ENCODE results near the gene KCNT1.
A peak's percentile ranks its signal among the peaks of the same experiment; 100 is the strongest.

KCNT1 gene

DNA sequence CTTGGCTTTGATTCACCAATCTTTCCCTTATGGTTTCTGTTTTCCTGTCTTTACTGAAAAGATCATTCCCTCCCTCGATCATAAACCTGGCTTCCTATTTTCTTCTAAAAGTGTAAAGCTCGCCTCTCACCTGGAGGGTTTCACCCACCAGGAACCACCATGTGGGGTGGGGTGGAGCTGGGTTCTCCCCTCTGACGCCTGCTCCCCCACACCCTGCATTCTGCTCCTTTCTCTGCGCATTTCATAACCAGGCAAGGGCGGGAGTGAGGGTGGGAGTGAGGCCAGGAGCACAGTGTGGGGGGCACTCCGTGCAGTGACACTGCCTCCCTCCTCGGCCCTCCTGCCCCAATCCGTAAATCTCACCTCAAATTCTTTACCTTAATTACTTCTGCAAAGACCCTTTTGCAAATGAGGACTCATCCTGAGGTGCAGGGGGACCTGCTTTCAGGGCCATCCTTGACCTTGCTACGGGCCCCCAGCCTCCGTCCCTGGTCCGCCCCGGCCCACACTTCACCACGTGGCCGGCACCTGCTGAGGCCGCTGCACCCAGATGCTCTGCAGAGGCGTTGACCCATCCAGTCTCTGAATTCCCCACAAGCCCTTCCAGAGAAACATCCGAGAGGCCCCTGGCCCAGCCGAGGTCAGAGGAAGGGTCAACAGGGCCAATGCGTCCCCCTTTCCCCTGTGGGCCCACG lies 59.3 kb downstream of the KCNT1 start:
- Histone ChIP-seq H2AFZ (ENCODE audit: low read length) (no peak overlapping the region), H3K79me1 (ENCODE audit: low read depth, low read length) (peaks cover 3% of the 10 kb centered on the region), H3K36me3 (replicated peaks in 1 of 2; ENCODE audit: control insufficient read depth in 2 of 2, insufficient read depth in 2 of 2, low read length in 2 of 2) (no peaks in the 10 kb centered on the region), H2BK120ac (ENCODE audit: low read depth, low read length) (no peak overlapping the region), H2BK12ac (ENCODE audit: low read length) (no peak overlapping the region), H3K4me1 (ENCODE audit: control insufficient read depth in 2 of 2, insufficient read depth in 1 of 2, low read depth in 1 of 2, low read length in 2 of 2) (no peaks in the 10 kb centered on the region), H3K27ac (replicated peaks; ENCODE audit: low read length) (no peak overlapping the region), H2BK15ac (ENCODE audit: low read length) (no peak overlapping the region), H3K18ac (ENCODE audit: low read length) (peak overlapping the region; percentile 48), H2AK5ac (ENCODE audit: low read depth, low read length) (no peak overlapping the region), H2BK5ac (ENCODE audit: low read length) (peak overlapping the region; percentile 24), H3K4me3 (ENCODE audit: low read length in 2 of 2) (no peak overlapping the region), H4K8ac (ENCODE audit: low read depth, low read length) (no peak overlapping the region), H3K14ac (ENCODE audit: low read length) (peak overlapping the region; percentile 21), H3K9me3 (replicated peaks in 1 of 2; ENCODE audit: control insufficient read depth in 2 of 2, insufficient read depth in 1 of 2, low read depth in 1 of 2, low read length in 2 of 2) (peaks cover 7% of the 10 kb centered on the region in 2 donors), H3K27me3 (ENCODE audit: control insufficient read depth in 3 of 3, insufficient read depth in 3 of 3, low read depth in 1 of 3, low read length in 3 of 3) (peaks cover 0 to 8% (median 0%) of the 10 kb centered on the region in 3 experiments), H4K91ac (ENCODE audit: low read depth, low read length, poor library complexity) (no peak overlapping the region), H3K4me2 (ENCODE audit: insufficient read depth, low read length, poor library complexity, severe bottlenecking) (no peak overlapping the region), H3K4ac (ENCODE audit: low read length) (no peak overlapping the region), H3K9ac (ENCODE audit: low read depth, low read length, poor library complexity) (no peak overlapping the region), H3K23ac (ENCODE audit: low read depth, low read length, poor library complexity) (no peak overlapping the region)
- DNase-seq (ENCODE audit: low spot score), result no peak
- WGBS, 2 donors (ENCODE audit: extremely low coverage in 2 of 2, insufficient read length in 2 of 2, insufficient replicate concordance in 1 of 2), result no CpG with 5 or more reads among the region's 20 CpGs

DNA sequence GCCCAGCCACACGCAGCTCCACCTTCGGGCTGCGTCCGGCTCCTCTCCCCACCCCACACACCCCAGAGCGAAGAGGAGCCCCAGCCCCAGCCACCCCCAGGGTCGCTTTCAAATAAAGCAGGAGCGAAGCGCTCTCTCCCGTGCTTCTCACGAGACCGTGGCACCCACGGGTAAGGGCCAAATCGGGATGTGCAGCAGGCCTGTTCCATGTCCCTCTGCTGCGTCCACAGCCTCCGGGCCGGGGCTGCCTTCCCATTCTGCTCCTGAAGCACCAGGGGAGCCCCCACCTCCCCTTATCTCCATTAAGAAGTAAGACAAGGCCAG lies 59.8 kb downstream of the KCNT1 start:
- Histone ChIP-seq H2AFZ (ENCODE audit: low read length) (no peak overlapping the region), H3K27ac (replicated peaks; ENCODE audit: low read length) (no peak overlapping the region), H3K36me3 (replicated peaks in 1 of 2; ENCODE audit: control insufficient read depth in 2 of 2, insufficient read depth in 2 of 2, low read length in 2 of 2) (no peaks in the 10 kb centered on the region), H3K14ac (ENCODE audit: low read length) (peak overlapping the region; percentile 21), H4K8ac (ENCODE audit: low read depth, low read length) (no peak overlapping the region), H3K4me1 (ENCODE audit: control insufficient read depth in 2 of 2, insufficient read depth in 1 of 2, low read depth in 1 of 2, low read length in 2 of 2) (no peaks in the 10 kb centered on the region), H3K4me3 (ENCODE audit: low read length in 2 of 2) (no peak overlapping the region), H3K27me3 (ENCODE audit: control insufficient read depth in 3 of 3, insufficient read depth in 3 of 3, low read depth in 1 of 3, low read length in 3 of 3) (peaks cover 0 to 8% (median 0%) of the 10 kb centered on the region in 3 experiments), H2BK12ac (ENCODE audit: low read length) (no peak overlapping the region), H4K91ac (ENCODE audit: low read depth, low read length, poor library complexity) (no peak overlapping the region), H2BK5ac (ENCODE audit: low read length) (peak overlapping the region; percentile 24), H3K23ac (ENCODE audit: low read depth, low read length, poor library complexity) (no peak overlapping the region), H3K9me3 (replicated peaks in 1 of 2; ENCODE audit: control insufficient read depth in 2 of 2, insufficient read depth in 1 of 2, low read depth in 1 of 2, low read length in 2 of 2) (peaks cover 7 to 8% of the 10 kb centered on the region in 2 donors), H2BK120ac (ENCODE audit: low read depth, low read length) (no peak overlapping the region), H3K4ac (ENCODE audit: low read length) (no peak overlapping the region), H3K18ac (ENCODE audit: low read length) (peak overlapping the region; percentile 48), H2BK15ac (ENCODE audit: low read length) (no peak overlapping the region), H3K9ac (ENCODE audit: low read depth, low read length, poor library complexity) (no peak overlapping the region), H2AK5ac (ENCODE audit: low read depth, low read length) (no peak overlapping the region), H3K4me2 (ENCODE audit: insufficient read depth, low read length, poor library complexity, severe bottlenecking) (no peak overlapping the region), H3K79me1 (ENCODE audit: low read depth, low read length) (peaks cover 3% of the 10 kb centered on the region)
- DNase-seq (ENCODE audit: low spot score), result no peak
- WGBS, 2 donors (ENCODE audit: extremely low coverage in 2 of 2, insufficient read length in 2 of 2, insufficient replicate concordance in 1 of 2), result no CpG with 5 or more reads among the region's 16 CpGs

- Histone ChIP-seq H3K23ac (ENCODE audit: low read depth, low read length, poor library complexity) (peak overlapping the region; percentile 73), H3K27me3 (ENCODE audit: control insufficient read depth in 3 of 3, insufficient read depth in 3 of 3, low read depth in 1 of 3, low read length in 3 of 3) (peaks cover 0 to 8% (median 0%) of the 10 kb centered on the region in 3 experiments), H3K27ac (replicated peaks; ENCODE audit: low read length) (no peak overlapping the region), H3K4me1 (ENCODE audit: control insufficient read depth in 2 of 2, insufficient read depth in 1 of 2, low read depth in 1 of 2, low read length in 2 of 2) (no peaks in the 10 kb centered on the region), H3K9me3 (replicated peaks in 1 of 2; ENCODE audit: control insufficient read depth in 2 of 2, insufficient read depth in 1 of 2, low read depth in 1 of 2, low read length in 2 of 2) (peaks cover 7 to 8% of the 10 kb centered on the region in 2 donors), H3K4me3 (ENCODE audit: low read length in 2 of 2) (peak overlapping the region in 1 of 2 donors; percentile 66), H3K9ac (ENCODE audit: low read depth, low read length, poor library complexity) (peak overlapping the region; percentile 70), H3K4me2 (ENCODE audit: insufficient read depth, low read length, poor library complexity, severe bottlenecking) (no peak overlapping the region), H3K14ac (ENCODE audit: low read length) (peak overlapping the region; percentile 38), H2BK12ac (ENCODE audit: low read length) (peak overlapping the region; percentile 58), H4K8ac (ENCODE audit: low read depth, low read length) (no peak overlapping the region), H2BK120ac (ENCODE audit: low read depth, low read length) (no peak overlapping the region), H4K91ac (ENCODE audit: low read depth, low read length, poor library complexity) (no peak overlapping the region), H3K79me1 (ENCODE audit: low read depth, low read length) (peaks cover 6% of the 10 kb centered on the region), H3K36me3 (replicated peaks in 1 of 2; ENCODE audit: control insufficient read depth in 2 of 2, insufficient read depth in 2 of 2, low read length in 2 of 2) (no peaks in the 10 kb centered on the region), H2BK15ac (ENCODE audit: low read length) (peak overlapping the region; percentile 49), H2AFZ (ENCODE audit: low read length) (no peak overlapping the region), H2AK5ac (ENCODE audit: low read depth, low read length) (peak overlapping the region; percentile 63), H3K4ac (ENCODE audit: low read length) (no peak overlapping the region), H2BK5ac (ENCODE audit: low read length) (no peak overlapping the region), H3K18ac (ENCODE audit: low read length) (peak overlapping the region; percentile 48)
- WGBS, 2 donors (ENCODE audit: extremely low coverage in 2 of 2, insufficient read length in 2 of 2, insufficient replicate concordance in 1 of 2), result no CpG with 5 or more reads among the region's 13 CpGs
- DNase-seq (ENCODE audit: low spot score), result no peak
Observed at GRCh38 chr9:135762921-135763320, 60.9 kb downstream of the KCNT1 start.

DNA sequence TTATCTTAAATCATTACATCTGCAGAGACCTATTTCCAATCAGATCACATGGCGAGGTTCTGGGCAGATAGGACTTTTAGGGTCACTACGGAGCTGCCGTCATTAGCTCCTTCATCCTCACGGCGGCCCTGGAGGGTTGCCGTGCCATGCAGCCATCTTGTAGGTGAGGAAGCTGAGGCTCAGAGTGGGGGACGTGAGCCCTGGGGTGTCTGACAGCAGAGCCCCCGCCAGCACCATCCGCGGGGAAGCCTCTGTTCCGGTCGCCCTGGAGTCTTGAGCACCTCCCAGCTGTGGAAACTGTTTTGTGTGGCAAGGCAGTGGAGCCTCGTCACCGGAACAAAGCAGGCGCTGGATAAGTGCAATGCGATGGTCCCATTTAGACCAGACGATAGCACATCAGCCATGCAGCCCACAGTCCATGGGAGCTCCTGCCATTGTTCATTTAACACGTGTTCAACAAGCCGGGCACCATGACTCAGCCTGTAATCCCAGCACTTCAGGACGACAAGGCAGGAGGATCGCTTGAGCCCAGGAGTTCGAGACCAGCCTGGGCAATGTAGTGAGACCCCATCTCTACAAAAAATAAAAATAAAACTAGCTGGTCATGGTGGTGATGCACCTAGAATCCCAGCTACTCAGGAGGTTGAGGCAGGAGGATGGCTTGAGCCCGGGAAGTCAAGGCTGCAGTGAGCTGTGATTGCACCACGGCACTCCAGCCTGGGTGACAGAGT lies 61.9 kb downstream of the KCNT1 start:
- no peak overlapping the region for H2BK120ac ChIP-seq (ENCODE audit: low read depth, low read length)
- no CpG with 5 or more reads among the region's 24 CpGs for WGBS, 2 donors (ENCODE audit: extremely low coverage in 2 of 2, insufficient read length in 2 of 2, insufficient replicate concordance in 1 of 2)
- peak overlapping the region; percentile 23 for H3K4ac ChIP-seq (ENCODE audit: low read length)
- no peak overlapping the region for H2BK15ac ChIP-seq (ENCODE audit: low read length)
- H2BK5ac ChIP-seq (ENCODE audit: low read length), result no peak overlapping the region
- no peak overlapping the region for H3K27ac ChIP-seq (replicated peaks; ENCODE audit: low read length)
- H3K27me3 ChIP-seq (ENCODE audit: control insufficient read depth in 3 of 3, insufficient read depth in 3 of 3, low read depth in 1 of 3, low read length in 3 of 3), result peaks cover 0 to 8% (median 0%) of the 10 kb centered on the region in 3 experiments
- H3K4me1 ChIP-seq (ENCODE audit: control insufficient read depth in 2 of 2, insufficient read depth in 1 of 2, low read depth in 1 of 2, low read length in 2 of 2), result no peaks in the 10 kb centered on the region
- no peak overlapping the region for H4K91ac ChIP-seq (ENCODE audit: low read depth, low read length, poor library complexity)
- no peaks in the 10 kb centered on the region for H3K36me3 ChIP-seq (replicated peaks in 1 of 2; ENCODE audit: control insufficient read depth in 2 of 2, insufficient read depth in 2 of 2, low read length in 2 of 2)
- H2BK12ac ChIP-seq (ENCODE audit: low read length), result no peak overlapping the region
- no peak overlapping the region for H2AFZ ChIP-seq (ENCODE audit: low read length)
- no peak for DNase-seq (ENCODE audit: low spot score)
- peaks cover 9% of the 10 kb centered on the region for H3K79me1 ChIP-seq (ENCODE audit: low read depth, low read length)
- H3K9me3 ChIP-seq (replicated peaks in 1 of 2; ENCODE audit: control insufficient read depth in 2 of 2, insufficient read depth in 1 of 2, low read depth in 1 of 2, low read length in 2 of 2), result peaks cover 7 to 8% of the 10 kb centered on the region in 2 donors
- H4K8ac ChIP-seq (ENCODE audit: low read depth, low read length), result no peak overlapping the region
- no peak overlapping the region for H2AK5ac ChIP-seq (ENCODE audit: low read depth, low read length)
- peak overlapping the region; percentile 44 for H3K9ac ChIP-seq (ENCODE audit: low read depth, low read length, poor library complexity)
- H3K14ac ChIP-seq (ENCODE audit: low read length), result no peak overlapping the region
- H3K4me3 ChIP-seq (ENCODE audit: low read length in 2 of 2), result no peak overlapping the region
- H3K23ac ChIP-seq (ENCODE audit: low read depth, low read length, poor library complexity), result no peak overlapping the region
- no peak overlapping the region for H3K4me2 ChIP-seq (ENCODE audit: insufficient read depth, low read length, poor library complexity, severe bottlenecking)
- H3K18ac ChIP-seq (ENCODE audit: low read length), result peak overlapping the region; percentile 28
